PC-3 (cell line): ENCODE measurements around the gene BCAR3. TPM values are rescaled to one million over a fixed set of nuclear protein-coding genes. Genes with fewer than 3 reads are reported as not detected.

Experiments used
- ATAC-seq: fragments of 200-7000 bp; cut with Tn5 transposase; 2 replicates; pipeline ENCODE4 v1.9.1; 2020; ENCODE audit warnings: mild to moderate bottlenecking, moderate library complexity
- BruUV-seq: library from RNA; stranded (reverse); fragments of 400-500 nt; replicated peaks from 2 replicates; lab custom pipeline; 2021; lab: Mats Ljungman, UMichigan
- CTCF ChIA-PET: fragments of 300-600 bp; sonication (Branson Sonifier 250); formaldehyde crosslinking; loops from one replicate; lab custom pipeline; 2022; ENCODE audit warnings: antibody characterized with exemption; lab: Charles Lee
- POLR2A ChIA-PET: fragments of 300-600 bp; sonication (Branson Sonifier 250); formaldehyde crosslinking; loops from one replicate; lab custom pipeline; 2022; ENCODE audit warnings: antibody characterized with exemption; ENCODE audit not compliant: unreplicated experiment; lab: Charles Lee
- DNase-seq: peaks from one replicate; pipeline ENCODE4 v3.0.0-alpha.2; 2015
- H2AFZ ChIP-seq: fragments of 300-600 bp; sonication (generic); 2 replicates; pipeline ENCODE4 v1.6.0; 2016; ENCODE audit warnings: antibody characterized with exemption, low read length
- H3F3A ChIP-seq: fragments of 300-600 bp; sonication (generic); one replicate; pipeline ENCODE4 v1.6.0; 2017; ENCODE audit warnings: antibody characterized with exemption, low read length, control low read depth, mild to moderate bottlenecking; ENCODE audit not compliant: unreplicated experiment
- H3K27ac ChIP-seq: fragments of 300-600 bp; sonication (generic); 2 replicates; pipeline ENCODE4 v1.5.1; 2016; ENCODE audit warnings: mild to moderate bottlenecking, low read length
- H3K27me3 ChIP-seq: fragments of 300-600 bp; sonication (generic); 2 replicates; pipeline ENCODE4 v1.6.1; 2016; ENCODE audit warnings: low read length, mixed read lengths
- H3K36me3 ChIP-seq: fragments of 300-600 bp; sonication (generic); 2 replicates; pipeline ENCODE4 v1.6.1; 2016; ENCODE audit warnings: low read depth, mixed run types, low read length, mixed read lengths
- H3K4me1 ChIP-seq: fragments of 300-600 bp; sonication (generic); 2 replicates; pipeline ENCODE4 v1.5.1; 2016; ENCODE audit warnings: low read length; ENCODE audit not compliant: insufficient read depth
- H3K4me2 ChIP-seq: fragments of 300-600 bp; sonication (generic); 2 replicates; pipeline ENCODE4 v1.6.0; 2016; ENCODE audit warnings: low read length
- H3K4me3 ChIP-seq: fragments of 300-600 bp; sonication (generic); 2 replicates; pipeline ENCODE4 v1.5.1; 2016; ENCODE audit warnings: mild to moderate bottlenecking, low read length, mixed read lengths
- H3K79me2 ChIP-seq: fragments of 300-600 bp; sonication (generic); 2 replicates; pipeline ENCODE4 v1.6.1; 2017; ENCODE audit warnings: low read length, mixed read lengths
- H3K9ac ChIP-seq: fragments of 300-600 bp; sonication (generic); 2 replicates; pipeline ENCODE4 v1.6.0; 2016; ENCODE audit warnings: mild to moderate bottlenecking, low read length
- H3K9me2 ChIP-seq: fragments of 300-600 bp; sonication (generic); replicated peaks from 2 replicates; pipeline ENCODE4 v1.6.1; 2016; ENCODE audit warnings: mixed run types, low read length, mixed read lengths
- H3K9me3 ChIP-seq: fragments of 300-600 bp; sonication (generic); 2 replicates; pipeline ENCODE4 v1.6.1; 2016; ENCODE audit warnings: low read length, mixed read lengths
- H4K20me1 ChIP-seq: fragments of 300-600 bp; sonication (generic); 2 replicates; pipeline ENCODE4 v1.6.1; 2016; ENCODE audit warnings: low read length, mixed read lengths
- CTCF ChIP-seq: fragments of 300-600 bp; sonication (generic); conservative IDR thresholded peaks from 2 replicates; pipeline ENCODE4 v1.5.1; 2017; ENCODE audit warnings: antibody characterized with exemption, low read depth, mild to moderate bottlenecking, low read length
- EZH2 ChIP-seq: fragments of 300-600 bp; sonication (generic); IDR thresholded peaks from one replicate; pipeline ENCODE4 v1.6.1; 2017; ENCODE audit warnings: antibody characterized with exemption, mild to moderate bottlenecking, low read length; ENCODE audit not compliant: unreplicated experiment
- EZH2phosphoT487 ChIP-seq: fragments of 300-600 bp; sonication (generic); IDR thresholded peaks from 2 replicates; pipeline ENCODE4 v1.6.1; 2018; ENCODE audit warnings: mild to moderate bottlenecking, antibody characterized with exemption, low read length, borderline replicate concordance
- intact Hi-C: fragments of 100-400 bp; cut with micrococcal nuclease; formaldehyde crosslinking; loops from 2 replicates; pipeline ENCODE4 v1.9.0; 2023
- total RNA-seq: library from RNA; depleted of rRNA; stranded (reverse); fragments of >200 nt; gene quantifications from 2 replicates; pipeline ENCODE4 v1.2.3, GENCODE V29; 2014

Gene BCAR3
- total RNA-seq, 1 experiment from 2014 or later: 171 TPM

- H3K9me2 ChIP-seq: no peaks in the 10 kb centered on the region
- peak overlapping the region; percentile 52 for H3K27ac ChIP-seq
- no peaks in the 10 kb centered on the region for H3K27me3 ChIP-seq
- peaks cover 54% of the 10 kb centered on the region for H3K4me1 ChIP-seq
- ChIA-PET CTCF (no interaction called here), POLR2A (no interaction called here)
- peaks cover 100% of the 10 kb centered on the region for H3K79me2 ChIP-seq
- peak overlapping the region; percentile 2 for H3K4me2 ChIP-seq
- H3K9ac ChIP-seq: no peak overlapping the region
- TF ChIP-seq EZH2phosphoT487 (no peak), EZH2 (no peak), CTCF (no peak)
- H3K9me3 ChIP-seq: no peaks in the 10 kb centered on the region
- peaks cover 8% of the 10 kb centered on the region for H3F3A ChIP-seq
- H3K36me3 ChIP-seq: peaks cover 52% of the 10 kb centered on the region
- BruUV-seq: no TSS peak
- no peak overlapping the region for H2AFZ ChIP-seq
- no peak for ATAC-seq
- no peak for DNase-seq
- H3K4me3 ChIP-seq: no peak overlapping the region
- intact Hi-C loops: no loop called here
- H4K20me1 ChIP-seq: peaks cover 92% of the 10 kb centered on the region
Measured at GRCh38 chr1:93613898-93614297, 67.7 kb downstream of the BCAR3 start.

GRCh38 chr1:93612510-93612909, 69.1 kb downstream of the BCAR3 start:
- no TSS peak for BruUV-seq
- peaks cover 51% of the 10 kb centered on the region for H3K36me3 ChIP-seq
- POLR2A ChIA-PET: no interaction called here
- no peak for TF ChIP-seq EZH2
- no peak for TF ChIP-seq EZH2phosphoT487
- no peak for TF ChIP-seq CTCF
- H2AFZ ChIP-seq: no peak overlapping the region
- CTCF ChIA-PET: no interaction called here
- intact Hi-C loops: no loop called here
- H3K9me3 ChIP-seq: no peaks in the 10 kb centered on the region
- H3K4me2 ChIP-seq: no peak overlapping the region
- H3K4me3 ChIP-seq: no peak overlapping the region
- H3K4me1 ChIP-seq: peaks cover 56% of the 10 kb centered on the region
- H3K27me3 ChIP-seq: no peaks in the 10 kb centered on the region
- H3K9me2 ChIP-seq: no peaks in the 10 kb centered on the region
- H4K20me1 ChIP-seq: peaks cover 93% of the 10 kb centered on the region
- peaks cover 100% of the 10 kb centered on the region for H3K79me2 ChIP-seq
- DNase-seq (no peak), ATAC-seq (no peak)
- no peak overlapping the region for H3K9ac ChIP-seq
- H3K27ac ChIP-seq: no peak overlapping the region
- peaks cover 8% of the 10 kb centered on the region for H3F3A ChIP-seq

GRCh38 chr1:93611668-93612067, 70.0 kb downstream of the BCAR3 start:
- ChIA-PET CTCF (no interaction called here), POLR2A (interaction anchor here (0.7 kb wide), 1 partner anchor 672 kb away, joined by 3 read pairs; no protein-coding TSS in a partner anchor)
- Histone ChIP-seq H3K27me3 (no peaks in the 10 kb centered on the region), H3K4me2 (no peak overlapping the region), H3K36me3 (peaks cover 51% of the 10 kb centered on the region), H3K4me3 (no peak overlapping the region), H3K9me2 (no peaks in the 10 kb centered on the region), H4K20me1 (peaks cover 92% of the 10 kb centered on the region), H3F3A (peaks cover 9% of the 10 kb centered on the region), H3K9ac (no peak overlapping the region), H3K9me3 (no peaks in the 10 kb centered on the region), H3K27ac (no peak overlapping the region), H3K79me2 (peaks cover 100% of the 10 kb centered on the region), H3K4me1 (peaks cover 56% of the 10 kb centered on the region), H2AFZ (no peak overlapping the region)
- ATAC-seq (no peak), DNase-seq (no peak)
- TF ChIP-seq EZH2phosphoT487 (no peak), EZH2 (no peak), CTCF (no peak)
- no TSS peak for BruUV-seq
- intact Hi-C loops: no loop called here
